Activated naive CD4-positive, alpha-beta T cell treated with anti-CD3 and anti-CD28 coated beads, Interleukin-2, amount 50 U/mL, for 24 hours (primary cell): Measurements from ENCODE around the gene ASXL2.
"Not testable (repeated sequence)": the region's sequence is repeated elsewhere in the genome, so short reads cannot be mapped to it uniquely, and the experiment has no call there.

ENCODE experiments used
- H3K27ac Mint-ChIP-seq: one replicate; pipeline ENCODE4 v1.8.0; 2021; ENCODE audit warnings: mild to moderate bottlenecking, mixed read lengths
- H3K27me3 Mint-ChIP-seq: one replicate; pipeline ENCODE4 v1.8.0; 2021; ENCODE audit warnings: mixed read lengths
- H3K36me3 Mint-ChIP-seq: one replicate; pipeline ENCODE4 v1.8.0; 2021; ENCODE audit warnings: mixed read lengths
- H3K4me1 Mint-ChIP-seq: one replicate; pipeline ENCODE4 v1.8.0; 2021; ENCODE audit warnings: mixed read lengths
- H3K4me3 Mint-ChIP-seq: one replicate; pipeline ENCODE4 v1.8.0; 2021; ENCODE audit warnings: mild to moderate bottlenecking, mixed read lengths
- H3K9me3 Mint-ChIP-seq: one replicate; pipeline ENCODE4 v1.8.0; 2021; ENCODE audit warnings: mixed read lengths

The ASXL2 gene

DNA sequence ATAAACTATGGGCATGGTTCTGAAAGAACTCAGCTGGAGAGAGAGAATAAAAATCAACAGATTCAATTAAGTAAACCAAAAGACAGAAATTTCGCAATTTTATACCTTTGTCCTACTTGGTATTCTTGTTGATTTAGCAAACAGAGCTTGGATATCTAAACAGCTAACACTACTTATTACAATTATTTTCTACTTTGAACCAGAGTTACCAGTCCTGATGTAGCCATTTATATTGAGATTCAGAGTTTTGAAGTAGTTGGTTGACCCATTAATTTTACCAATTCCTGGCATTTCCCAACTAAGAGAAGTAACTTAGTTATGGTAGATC, 48.9 kb downstream of the ASXL2 start:
- Mint-ChIP-seq H3K36me3 (peaks cover 25% of the 10 kb centered on the region), H3K4me3 (no peak overlapping the region), H3K27me3 (no peaks in the 10 kb centered on the region), H3K27ac (peak overlapping the region; percentile 57), H3K4me1 (peaks cover 69% of the 10 kb centered on the region), H3K9me3 (peaks cover 7% of the 10 kb centered on the region)

DNA sequence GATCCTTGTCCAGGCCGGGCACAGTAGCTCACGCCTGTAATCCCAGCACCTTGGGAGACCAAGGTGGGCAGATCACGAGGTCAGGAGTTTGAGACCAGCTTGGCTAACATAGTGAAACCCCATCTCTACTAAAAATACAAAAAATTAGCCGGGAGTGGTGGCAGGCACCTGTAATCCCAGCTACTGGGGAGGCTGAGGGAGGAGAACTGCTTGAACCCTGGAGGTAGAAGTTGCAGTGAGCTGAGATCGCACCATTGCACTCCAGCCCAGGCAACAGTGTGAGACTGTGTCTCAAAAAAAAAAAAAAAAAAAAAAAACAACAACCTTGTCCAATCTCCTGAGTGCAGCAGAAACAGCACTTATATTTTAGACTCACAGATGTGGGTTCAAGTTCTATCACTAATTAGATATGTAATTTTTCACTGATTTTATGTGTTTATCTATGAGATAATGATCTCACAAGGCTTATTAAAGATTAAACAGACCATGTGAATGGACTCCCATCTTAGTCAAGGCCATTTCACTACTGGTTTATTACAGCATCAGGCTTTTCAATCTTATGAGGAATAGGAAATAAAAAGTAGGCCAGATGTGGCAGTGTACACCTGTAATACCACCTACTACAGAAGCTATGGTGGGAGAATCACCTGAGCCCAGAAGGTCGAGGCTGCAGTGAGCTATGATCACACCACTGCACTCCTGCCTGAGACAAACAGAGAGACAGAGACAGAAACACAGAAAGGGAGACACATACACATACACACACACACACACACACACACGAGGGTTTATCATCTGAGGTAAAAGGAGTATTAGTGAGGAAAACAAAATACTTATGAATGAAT, 49.5 kb downstream of the ASXL2 start:
- H3K27me3 Mint-ChIP-seq, H3K9me3 Mint-ChIP-seq, H3K4me3 Mint-ChIP-seq: not testable (repeated sequence)
- H3K4me1 Mint-ChIP-seq, result peaks cover 71% of the 10 kb centered on the region
- peaks cover 23% of the 10 kb centered on the region for H3K36me3 Mint-ChIP-seq
- H3K27ac Mint-ChIP-seq, result peak overlapping the region; percentile 57

DNA sequence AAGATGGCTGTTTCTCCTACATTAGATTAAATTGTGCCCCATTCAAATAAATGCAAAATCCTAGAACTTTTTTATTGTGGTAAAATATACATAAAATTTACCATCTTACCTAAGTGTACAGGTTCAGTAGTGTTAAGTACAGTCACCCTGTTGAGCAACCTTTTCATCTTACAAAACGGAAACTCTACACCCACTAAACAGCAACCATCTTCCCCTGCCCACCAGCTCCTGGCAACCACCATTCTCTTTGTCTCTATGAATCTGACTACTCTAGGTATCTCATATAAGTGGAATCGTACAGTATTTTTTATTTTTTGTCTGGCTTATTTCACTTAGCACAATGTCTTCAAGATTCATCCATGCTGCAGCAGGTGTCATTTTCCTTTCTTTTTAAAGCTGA, 53.0 kb downstream of the ASXL2 start:
- peak overlapping the region; percentile 91 for H3K27ac Mint-ChIP-seq
- no peaks in the 10 kb centered on the region for H3K27me3 Mint-ChIP-seq
- peaks cover 17% of the 10 kb centered on the region for H3K36me3 Mint-ChIP-seq
- H3K9me3 Mint-ChIP-seq, result peaks cover 3% of the 10 kb centered on the region
- H3K4me1 Mint-ChIP-seq, result peaks cover 77% of the 10 kb centered on the region
- peak overlapping the region; percentile 52 for H3K4me3 Mint-ChIP-seq

DNA sequence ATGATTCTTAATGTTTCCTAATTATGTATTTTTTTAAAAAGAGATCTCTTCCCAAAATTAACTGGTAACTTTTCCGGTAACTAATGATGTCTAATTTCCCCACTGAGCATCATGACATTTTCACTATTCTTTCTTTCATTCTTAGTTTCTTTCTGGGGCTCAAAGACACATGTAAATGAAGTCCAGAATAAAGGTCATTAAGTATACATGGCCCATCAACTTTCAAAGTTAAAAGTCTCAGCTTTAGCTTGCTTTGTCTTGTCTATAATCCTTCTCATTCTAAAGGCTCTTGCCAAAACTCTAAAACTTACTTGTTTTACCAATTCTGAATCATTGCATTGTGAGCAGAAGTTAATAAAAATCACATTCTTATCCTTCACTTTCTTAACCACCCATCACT, 53.6 kb downstream of the ASXL2 start:
- peaks cover 73% of the 10 kb centered on the region for H3K4me1 Mint-ChIP-seq
- H3K27ac Mint-ChIP-seq, result peak overlapping the region; percentile 91
- peak overlapping the region; percentile 52 for H3K4me3 Mint-ChIP-seq
- H3K36me3 Mint-ChIP-seq, result peaks cover 16% of the 10 kb centered on the region
- no peaks in the 10 kb centered on the region for H3K27me3 Mint-ChIP-seq
- peaks cover 3% of the 10 kb centered on the region for H3K9me3 Mint-ChIP-seq

DNA sequence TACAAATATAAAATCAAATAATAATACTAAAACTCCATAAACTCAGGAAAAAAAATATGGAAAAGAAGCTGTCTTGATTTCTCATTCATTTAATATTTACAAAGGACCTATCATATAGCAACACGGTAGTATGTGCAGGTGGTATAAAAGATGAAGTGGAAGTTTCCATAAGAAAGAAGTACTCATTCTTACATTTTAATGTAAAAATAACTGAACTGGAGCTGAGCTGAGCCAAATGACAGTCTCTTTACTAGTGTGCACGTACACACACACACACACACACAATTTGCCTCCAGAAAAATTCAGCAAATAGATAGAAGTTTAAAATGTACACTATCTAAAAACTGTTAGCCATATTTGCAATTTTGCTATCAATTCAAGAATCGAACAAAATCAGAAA, 54.1 kb downstream of the ASXL2 start:
- H3K4me1 Mint-ChIP-seq, result peaks cover 70% of the 10 kb centered on the region
- peak overlapping the region; percentile 91 for H3K27ac Mint-ChIP-seq
- H3K36me3 Mint-ChIP-seq, result peaks cover 14% of the 10 kb centered on the region
- no peaks in the 10 kb centered on the region for H3K27me3 Mint-ChIP-seq
- H3K4me3 Mint-ChIP-seq, result peak overlapping the region; percentile 52
- peaks cover 3% of the 10 kb centered on the region for H3K9me3 Mint-ChIP-seq

DNA sequence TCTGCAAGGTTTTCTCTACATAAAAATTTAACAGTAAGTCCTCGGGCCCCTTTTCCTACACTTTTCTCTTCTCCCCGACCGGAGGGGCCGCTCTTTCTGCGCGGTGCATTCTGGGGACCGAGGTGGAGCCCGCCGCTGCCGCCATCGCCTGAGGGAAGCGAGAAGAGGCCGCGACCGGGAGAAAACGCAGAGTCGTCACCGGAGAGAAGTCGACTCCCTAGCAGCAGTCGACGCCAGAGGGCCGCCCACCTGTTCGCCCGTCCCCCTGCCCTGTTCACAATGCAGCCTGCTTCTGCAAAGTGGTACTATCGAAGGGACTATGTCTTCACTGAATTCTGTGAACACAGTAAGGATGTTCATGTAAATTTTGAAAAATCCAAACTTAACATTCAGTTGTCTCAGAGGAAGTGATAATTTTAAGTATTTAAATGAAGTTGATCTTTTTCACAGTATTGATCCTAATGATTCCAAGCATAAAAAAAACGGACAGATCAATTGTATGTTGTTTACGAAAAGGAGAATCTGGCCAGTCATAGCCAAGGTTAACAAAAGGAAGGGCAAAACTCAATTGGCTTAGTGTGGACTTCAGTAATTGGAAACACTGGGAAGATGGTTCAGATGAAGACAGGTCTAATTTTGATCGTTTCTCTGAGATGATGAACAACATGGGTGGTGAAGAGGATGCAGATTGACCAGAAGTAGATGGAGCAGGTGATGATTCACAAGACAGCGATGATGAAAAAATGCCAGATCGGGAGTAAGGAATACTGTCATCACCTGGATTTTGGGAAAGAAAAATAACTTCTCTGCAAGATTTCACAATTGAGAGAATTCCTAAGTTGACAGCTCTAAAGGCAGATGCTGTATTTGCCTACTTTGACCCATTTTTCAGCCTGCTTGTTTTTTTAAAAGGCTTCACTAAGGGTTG, 55.8 kb downstream of the ASXL2 start:
- H3K4me3 Mint-ChIP-seq, result peak overlapping the region; percentile 86
- peaks cover 75% of the 10 kb centered on the region for H3K4me1 Mint-ChIP-seq
- H3K27ac Mint-ChIP-seq, result peak overlapping the region; percentile 84
- peaks cover 9% of the 10 kb centered on the region for H3K36me3 Mint-ChIP-seq
- peaks cover 3% of the 10 kb centered on the region for H3K9me3 Mint-ChIP-seq
- H3K27me3 Mint-ChIP-seq, result no peaks in the 10 kb centered on the region

DNA sequence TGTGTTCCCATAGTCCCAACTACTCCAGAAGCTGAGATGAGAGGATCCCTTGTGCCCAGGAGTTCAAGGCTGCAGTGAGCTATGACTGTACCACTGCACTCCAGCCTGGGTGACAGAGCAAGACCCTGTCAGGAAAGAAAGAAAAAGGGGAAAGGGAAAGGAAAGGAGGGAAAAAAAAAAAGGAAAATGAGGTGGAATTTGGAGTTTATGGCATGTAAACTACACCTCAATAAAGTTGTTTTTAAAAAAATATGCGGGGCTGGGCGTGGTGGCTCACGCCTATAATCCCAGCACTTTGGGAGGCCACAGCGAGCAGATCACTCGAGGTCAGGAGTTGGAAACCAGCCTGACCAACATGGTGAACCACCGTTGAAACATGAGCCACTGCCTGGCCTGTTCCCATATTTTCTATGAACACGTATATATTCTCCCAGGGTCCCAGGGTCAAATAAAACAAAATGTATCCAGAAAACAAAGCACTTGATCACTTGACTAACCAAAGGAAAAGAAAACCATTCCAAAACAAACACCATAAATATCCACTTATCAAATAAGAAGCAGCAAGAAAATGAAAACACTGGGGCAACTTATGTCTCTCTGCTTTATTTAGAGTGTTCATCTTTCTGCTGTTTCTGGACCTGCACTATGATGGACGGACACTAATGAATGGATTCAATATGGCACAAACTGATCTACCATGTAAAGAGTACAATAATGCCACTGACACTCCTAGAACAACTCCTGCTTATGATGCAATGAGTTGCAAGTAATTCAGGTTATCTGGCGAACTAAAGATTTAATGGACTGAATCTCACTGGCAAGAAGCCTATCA, 56.8 kb downstream of the ASXL2 start:
- H3K36me3 Mint-ChIP-seq, result peaks cover 9% of the 10 kb centered on the region
- peaks cover 3% of the 10 kb centered on the region for H3K9me3 Mint-ChIP-seq
- no peaks in the 10 kb centered on the region for H3K27me3 Mint-ChIP-seq
- peak overlapping the region; percentile 84 for H3K27ac Mint-ChIP-seq
- peaks cover 80% of the 10 kb centered on the region for H3K4me1 Mint-ChIP-seq
- H3K4me3 Mint-ChIP-seq, result peak overlapping the region; percentile 86

DNA sequence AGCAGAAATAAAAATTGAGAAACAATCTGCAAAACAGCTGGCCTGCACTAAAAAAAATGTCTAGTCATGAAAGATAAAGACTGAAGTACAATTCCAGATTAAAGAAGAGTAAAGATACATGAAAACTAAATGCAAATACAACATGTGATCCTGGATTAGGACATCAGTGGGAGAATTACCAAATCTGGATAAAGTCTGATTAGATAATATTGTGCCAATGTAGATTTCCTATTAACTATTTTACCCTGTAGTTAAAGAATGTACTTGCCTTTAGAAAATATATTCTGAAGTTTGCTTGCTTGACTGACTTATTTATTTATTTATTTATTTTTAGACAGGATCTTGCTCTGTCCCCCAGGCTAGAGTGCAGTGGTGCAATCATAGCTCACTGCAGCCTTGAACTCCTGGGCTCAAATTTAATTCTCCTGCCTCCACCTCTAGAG, 58.7 kb downstream of the ASXL2 start:
- H3K27me3 Mint-ChIP-seq, result no peaks in the 10 kb centered on the region
- H3K9me3 Mint-ChIP-seq, result peaks cover 3% of the 10 kb centered on the region
- H3K36me3 Mint-ChIP-seq, result peaks cover 13% of the 10 kb centered on the region
- no peak overlapping the region for H3K27ac Mint-ChIP-seq
- H3K4me1 Mint-ChIP-seq, result peaks cover 80% of the 10 kb centered on the region
- H3K4me3 Mint-ChIP-seq, result no peak overlapping the region

DNA sequence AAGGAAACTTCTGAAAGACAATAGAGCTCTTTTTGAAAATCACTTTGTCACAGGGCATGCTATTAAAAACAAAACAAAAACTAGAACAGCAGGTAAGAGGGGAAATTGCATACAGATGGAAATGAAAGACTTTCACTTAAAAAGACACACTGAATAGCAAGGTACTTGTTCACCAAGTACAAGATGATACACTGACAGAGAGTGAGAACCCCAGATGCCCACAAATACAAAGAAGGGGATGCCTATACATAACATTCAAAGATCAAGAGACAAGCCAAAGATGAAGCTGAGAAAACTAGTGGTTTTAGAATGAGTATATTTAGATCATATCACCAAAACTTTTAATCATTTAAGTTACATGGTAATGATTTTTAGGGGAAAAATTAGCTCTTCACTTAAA, 60.7 kb downstream of the ASXL2 start:
- peaks cover 77% of the 10 kb centered on the region for H3K4me1 Mint-ChIP-seq
- peaks cover 12% of the 10 kb centered on the region for H3K36me3 Mint-ChIP-seq
- no peaks in the 10 kb centered on the region for H3K27me3 Mint-ChIP-seq
- H3K27ac Mint-ChIP-seq, result peak overlapping the region; percentile 1
- H3K9me3 Mint-ChIP-seq, result peaks cover 3% of the 10 kb centered on the region
- peak overlapping the region; percentile 11 for H3K4me3 Mint-ChIP-seq

DNA sequence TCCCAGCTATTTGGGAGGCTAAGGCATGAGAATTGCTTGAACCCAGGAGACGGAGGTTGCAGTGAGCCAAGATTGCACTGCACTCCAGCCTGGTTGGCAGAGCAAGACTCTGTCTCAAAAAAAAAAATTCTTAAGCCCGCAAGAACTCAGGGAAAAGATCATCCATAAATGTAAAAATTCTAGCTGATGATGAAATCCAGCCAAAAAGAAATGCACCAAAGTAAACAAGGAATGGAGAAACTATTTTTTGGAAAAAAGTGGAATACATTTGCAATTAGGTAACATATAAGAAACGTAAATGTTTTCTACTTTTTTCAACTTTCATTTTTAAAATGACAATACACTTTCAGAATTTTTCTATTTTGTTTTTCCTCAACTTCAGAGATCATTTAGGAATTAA, 61.3 kb downstream of the ASXL2 start:
- Mint-ChIP-seq H3K36me3 (peaks cover 8% of the 10 kb centered on the region), H3K4me3 (peak overlapping the region; percentile 11), H3K27me3 (no peaks in the 10 kb centered on the region), H3K27ac (peak overlapping the region; percentile 1), H3K4me1 (peaks cover 73% of the 10 kb centered on the region), H3K9me3 (peaks cover 3% of the 10 kb centered on the region)

DNA sequence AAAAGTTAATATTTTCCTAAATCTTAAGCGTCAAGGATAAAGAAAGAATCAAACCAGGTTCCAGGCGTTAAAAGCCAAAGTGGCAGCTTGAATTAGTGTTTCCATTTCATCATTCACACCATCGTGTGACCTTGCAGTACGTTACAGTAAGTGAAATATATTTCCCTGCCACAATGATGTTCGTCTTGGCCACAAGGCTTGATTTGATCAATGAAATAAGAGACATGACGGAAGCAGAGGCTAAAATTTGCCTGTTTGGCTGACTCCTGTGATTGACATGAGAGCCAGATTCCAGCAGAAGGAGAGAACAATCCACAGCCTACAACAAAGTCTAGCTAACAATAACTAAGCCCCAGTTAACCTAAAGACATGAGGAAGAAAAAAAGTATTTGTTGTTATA, 62.0 kb downstream of the ASXL2 start:
- Mint-ChIP-seq H3K36me3 (peaks cover 4% of the 10 kb centered on the region), H3K4me1 (peaks cover 65% of the 10 kb centered on the region), H3K27me3 (no peaks in the 10 kb centered on the region), H3K4me3 (no peak overlapping the region), H3K9me3 (no peaks in the 10 kb centered on the region), H3K27ac (peak overlapping the region; percentile 49)

DNA sequence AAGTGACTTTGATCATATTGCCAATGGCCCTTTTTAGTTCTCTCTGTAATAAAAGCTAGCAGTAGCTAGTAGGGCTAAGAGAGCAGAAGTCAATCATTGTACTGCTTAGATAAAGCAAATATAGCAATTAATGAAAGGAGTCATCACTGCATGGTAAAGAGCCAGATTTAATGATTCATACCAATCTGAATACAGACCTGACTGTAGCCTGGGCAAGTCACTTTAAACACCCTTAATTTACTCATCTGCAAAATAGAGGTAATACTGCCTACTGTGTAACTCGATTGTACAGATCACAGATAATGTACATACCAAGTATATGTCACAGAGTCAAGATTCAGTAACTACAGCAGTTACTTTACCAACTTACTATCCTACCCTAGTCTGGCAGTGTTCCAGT, 63.6 kb downstream of the ASXL2 start:
- peaks cover 11% of the 10 kb centered on the region for H3K36me3 Mint-ChIP-seq
- no peaks in the 10 kb centered on the region for H3K27me3 Mint-ChIP-seq
- peaks cover 68% of the 10 kb centered on the region for H3K4me1 Mint-ChIP-seq
- no peak overlapping the region for H3K4me3 Mint-ChIP-seq
- H3K9me3 Mint-ChIP-seq, result no peaks in the 10 kb centered on the region
- H3K27ac Mint-ChIP-seq, result peak overlapping the region; percentile 14

DNA sequence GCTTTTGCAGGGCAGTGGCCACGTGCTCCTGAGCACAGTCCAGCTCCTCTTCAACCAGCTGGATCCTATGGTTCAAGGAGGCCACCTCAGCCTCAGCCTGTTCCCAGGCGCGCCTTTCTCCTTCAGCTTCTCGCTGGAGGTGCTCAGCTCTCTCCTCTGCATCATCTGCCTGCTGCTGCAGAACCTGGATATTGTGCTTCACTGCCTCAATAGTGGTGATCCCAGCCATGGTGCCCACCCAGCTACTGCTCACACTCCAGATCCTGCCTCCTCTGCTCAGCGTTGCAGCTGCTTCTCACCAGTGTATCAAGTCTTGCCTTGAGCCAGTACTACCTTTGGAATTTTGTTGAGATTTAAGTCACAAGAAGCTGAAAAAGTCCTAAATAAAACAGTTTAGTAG, 67.9 kb downstream of the ASXL2 start:
- Mint-ChIP-seq H3K4me3 (no peak overlapping the region), H3K27ac (no peak overlapping the region), H3K27me3 (no peaks in the 10 kb centered on the region), H3K36me3 (peaks cover 18% of the 10 kb centered on the region), H3K9me3 (no peaks in the 10 kb centered on the region), H3K4me1 (peaks cover 61% of the 10 kb centered on the region)

DNA sequence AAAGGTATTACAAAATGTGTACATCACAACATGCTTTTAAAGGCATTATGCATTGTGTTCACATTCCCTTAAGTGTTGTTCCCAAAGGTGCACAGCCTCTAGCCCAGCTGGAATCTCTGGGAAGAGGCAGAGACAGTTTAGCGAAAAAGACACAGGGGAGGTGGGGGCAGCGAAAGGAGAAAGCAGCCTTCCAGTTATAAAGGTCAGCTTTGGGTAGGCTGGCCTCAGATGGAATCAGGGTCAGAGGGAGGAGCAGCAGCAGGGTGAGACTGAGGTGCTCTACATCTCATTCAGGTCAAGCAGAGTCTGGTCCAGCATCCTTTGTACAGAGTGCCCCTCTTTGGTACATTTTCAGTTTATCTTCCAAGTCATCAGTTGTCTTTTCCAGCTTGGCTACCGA, 68.6 kb downstream of the ASXL2 start:
- no peak overlapping the region for H3K27ac Mint-ChIP-seq
- no peak overlapping the region for H3K4me3 Mint-ChIP-seq
- peaks cover 21% of the 10 kb centered on the region for H3K36me3 Mint-ChIP-seq
- H3K9me3 Mint-ChIP-seq, result no peaks in the 10 kb centered on the region
- H3K27me3 Mint-ChIP-seq, result no peaks in the 10 kb centered on the region
- H3K4me1 Mint-ChIP-seq, result peaks cover 53% of the 10 kb centered on the region

DNA sequence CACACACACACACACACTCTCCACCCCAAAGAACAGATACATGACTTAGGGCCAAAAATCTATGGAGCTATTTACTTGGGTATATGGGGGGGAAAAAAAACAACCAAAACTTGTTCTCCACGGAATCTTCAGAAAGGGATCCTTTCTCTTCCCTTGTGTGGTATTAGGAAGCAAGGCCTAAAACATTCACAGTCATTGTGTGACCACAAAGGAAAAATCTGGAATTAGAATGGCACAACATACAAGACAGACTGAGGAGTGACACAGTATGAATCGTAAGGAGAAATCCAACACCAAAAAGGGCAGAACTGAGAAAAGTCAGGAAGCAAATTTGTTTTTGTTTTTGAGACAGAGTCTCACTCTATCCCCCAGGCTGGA, 70.3 kb downstream of the ASXL2 start:
- Mint-ChIP-seq H3K4me3 (no peak overlapping the region), H3K9me3 (no peaks in the 10 kb centered on the region), H3K27me3 (no peaks in the 10 kb centered on the region), H3K27ac (no peak overlapping the region), H3K4me1 (peaks cover 41% of the 10 kb centered on the region), H3K36me3 (peaks cover 23% of the 10 kb centered on the region)
